HG02885 (cell line): Measurements from ENCODE around the gene ZDHHC16.
"Not testable (repeated sequence)": the region's sequence is repeated elsewhere in the genome, so short reads cannot be mapped to it uniquely, and the experiment has no call there.

Experiments used
- ATAC-seq: cut with Tn5 transposase; IDR thresholded peaks from one replicate; pipeline ENCODE4 v1.9.1; 2021; ENCODE audit warnings: mild to moderate bottlenecking; ENCODE audit not compliant: unreplicated experiment, poor library complexity

Gene ZDHHC16

DNA sequence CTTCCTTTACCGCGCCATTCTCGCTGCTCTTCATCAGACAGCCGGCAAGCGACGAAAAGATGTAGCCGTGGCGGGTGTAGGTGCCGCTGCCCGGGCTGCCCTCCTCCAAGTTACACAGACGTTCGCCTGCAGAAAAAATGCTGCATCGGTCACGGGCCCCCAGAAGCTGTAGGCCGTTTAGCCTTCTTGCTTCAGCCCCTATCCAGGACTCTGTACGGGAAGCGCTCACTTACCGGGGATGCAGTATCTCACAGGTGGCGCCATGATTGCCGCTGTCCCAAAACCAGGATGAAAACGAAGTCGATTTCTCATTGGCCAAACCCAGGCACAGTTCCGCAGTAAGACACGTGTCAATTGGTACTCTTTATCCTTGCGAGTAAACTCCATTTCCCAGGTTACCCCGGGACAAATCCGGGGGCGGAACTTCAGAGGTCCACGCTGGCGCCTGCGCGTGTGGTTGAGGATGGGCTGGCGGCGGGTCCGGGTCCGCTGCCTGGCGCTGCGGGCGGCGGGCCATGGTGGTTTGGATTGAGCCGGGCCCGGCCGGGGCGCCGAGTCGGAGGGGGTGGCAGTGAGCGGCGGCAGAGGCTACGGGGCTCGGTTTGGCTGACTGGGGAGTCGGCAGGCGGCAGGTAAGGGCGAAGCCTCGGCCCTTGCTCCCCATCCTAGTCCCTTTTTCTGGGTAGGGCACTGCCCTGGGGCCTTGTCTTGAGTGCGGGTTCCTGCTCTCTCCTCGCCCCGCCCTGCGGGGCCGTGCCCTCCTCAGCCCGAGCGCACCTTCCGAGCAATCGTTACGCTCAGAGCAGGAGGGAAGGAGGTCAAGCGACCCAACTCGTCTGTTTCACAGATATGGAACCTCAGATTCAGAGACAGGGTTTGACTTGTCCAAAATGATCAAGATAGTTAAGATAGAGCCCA, at the start of gene ZDHHC16, which contains the start of gene EXOSC1:
TSS of gene ZDHHC16 (plus strand) at position 454 of the 918 bp plus-strand sequence. CDS start 5,501 bp downstream, outside the sequence.
TSS of gene EXOSC1 (minus strand) at position 285 of the 918 bp plus-strand sequence. CDS start at position 264, 21 bp downstream.
- ATAC-seq = peak; percentile 95

DNA sequence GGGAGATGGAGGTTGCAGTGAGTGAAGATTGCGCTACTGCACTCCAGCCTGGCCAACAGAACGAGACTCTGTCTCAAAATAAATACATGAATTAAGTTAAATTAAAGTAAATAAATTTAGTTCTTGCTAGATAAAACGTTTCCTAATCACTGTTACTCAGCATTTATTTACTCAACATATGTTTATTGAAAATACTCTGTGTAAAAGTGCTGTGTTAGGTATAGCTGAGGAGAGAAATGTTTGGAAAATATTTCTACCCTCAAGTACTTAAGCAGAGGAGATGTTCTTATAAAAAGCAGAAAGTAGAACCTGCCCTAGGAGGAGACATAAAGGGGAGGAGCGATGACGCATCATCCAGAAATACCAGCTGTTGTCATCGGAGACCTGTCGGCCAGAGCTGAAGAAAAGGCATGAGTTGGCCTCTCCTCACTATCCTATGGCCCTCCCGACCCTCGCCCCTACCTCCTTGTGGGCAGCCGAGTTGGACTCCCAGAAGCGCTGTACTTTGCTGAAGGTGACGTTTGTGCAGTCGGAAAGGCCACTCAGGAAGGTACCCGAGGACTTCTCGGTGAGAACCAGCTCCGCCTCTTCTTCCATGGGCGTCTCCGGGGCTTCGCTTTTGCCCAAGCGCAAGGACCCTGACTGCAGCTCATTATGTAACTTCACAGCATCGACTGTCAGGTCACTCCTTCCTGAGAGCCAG, 46.0 kb upstream of the ZDHHC16 start:
- ATAC-seq = peak; percentile 44

DNA sequence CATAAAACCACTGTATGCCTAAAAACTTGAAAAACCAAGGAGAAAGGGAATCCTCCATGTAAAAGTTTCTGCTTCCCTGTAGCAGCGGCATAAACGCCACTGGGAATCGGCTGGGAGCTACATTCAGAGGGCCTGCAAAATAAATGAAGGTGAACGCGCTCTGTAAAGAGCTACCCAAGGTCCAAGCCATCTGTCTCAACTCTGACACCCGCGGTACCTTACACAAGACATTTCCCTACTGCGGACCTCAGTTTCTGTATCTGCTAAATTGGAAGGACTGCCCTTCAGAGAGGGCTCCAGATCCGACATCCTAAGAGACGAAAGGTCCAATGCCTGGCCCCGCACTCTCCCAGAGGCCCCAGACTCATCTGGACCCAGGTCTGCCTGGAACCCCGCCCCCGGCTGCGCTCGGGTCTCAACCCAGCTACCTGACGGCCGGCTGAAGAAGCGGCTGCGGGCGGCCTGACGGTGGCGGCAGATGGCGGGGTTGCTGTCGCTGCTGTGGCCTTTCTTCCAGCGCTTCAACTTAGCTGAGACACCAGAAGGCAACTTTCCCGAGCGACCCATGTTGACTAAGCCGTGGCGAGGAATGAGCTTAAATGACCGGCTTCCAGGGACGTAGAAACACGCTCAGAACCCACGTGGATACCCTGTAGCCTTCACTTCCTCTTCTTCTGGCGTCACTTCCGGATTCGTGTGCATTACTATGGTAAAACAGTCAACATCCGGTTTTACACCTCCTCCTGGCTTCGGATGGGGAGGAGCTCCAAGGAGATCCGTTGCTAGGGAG, 45.1 kb upstream of the ZDHHC16 start, which contains the start of gene RRP12:
TSS of gene RRP12 (minus strand) at position 676 of the 790 bp plus-strand sequence. CDS start at position 567, 109 bp downstream.
- peak; percentile 95 for ATAC-seq

DNA sequence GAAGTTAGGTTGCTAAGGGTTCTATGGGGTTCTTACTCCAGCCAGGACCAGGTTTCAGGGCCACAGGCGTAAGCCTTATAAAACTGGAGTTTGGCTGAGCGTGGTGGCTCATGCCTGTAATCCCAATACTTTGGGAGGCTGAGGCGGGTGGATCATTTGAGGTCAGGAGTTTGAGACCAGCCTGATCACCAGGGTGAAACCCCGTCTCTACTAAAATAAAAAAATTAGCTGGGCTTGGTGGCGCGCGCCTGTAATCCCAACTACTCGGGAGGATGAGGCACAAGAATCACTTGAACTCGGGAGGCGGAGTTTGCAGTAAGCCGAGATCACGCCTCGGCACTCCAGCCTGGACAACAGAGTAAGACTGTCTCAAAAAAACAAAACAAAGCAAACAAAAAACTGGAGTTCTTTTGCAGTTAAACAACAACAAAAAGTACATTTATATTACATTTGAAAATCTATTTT, 44.5 kb upstream of the ZDHHC16 start:
- no peak for ATAC-seq

DNA sequence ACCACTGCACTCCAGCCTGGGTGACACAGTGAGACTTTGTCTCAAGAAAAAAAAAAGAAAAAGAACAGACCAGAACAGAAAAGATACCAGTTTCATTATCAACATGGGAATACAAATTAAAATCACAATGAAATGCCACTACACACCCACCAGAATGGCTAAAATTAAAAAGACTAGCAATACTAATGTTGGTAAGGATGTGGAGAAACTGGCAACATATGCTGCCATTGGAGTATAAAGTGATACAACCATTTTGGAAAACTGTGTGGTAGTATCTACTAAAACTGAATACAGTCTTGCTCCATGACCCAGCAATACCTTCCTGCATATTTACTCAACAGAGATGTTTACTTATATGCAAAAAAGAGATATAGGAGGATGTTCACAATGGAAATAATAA, 41.9 kb upstream of the ZDHHC16 start:
- no peak for ATAC-seq

DNA sequence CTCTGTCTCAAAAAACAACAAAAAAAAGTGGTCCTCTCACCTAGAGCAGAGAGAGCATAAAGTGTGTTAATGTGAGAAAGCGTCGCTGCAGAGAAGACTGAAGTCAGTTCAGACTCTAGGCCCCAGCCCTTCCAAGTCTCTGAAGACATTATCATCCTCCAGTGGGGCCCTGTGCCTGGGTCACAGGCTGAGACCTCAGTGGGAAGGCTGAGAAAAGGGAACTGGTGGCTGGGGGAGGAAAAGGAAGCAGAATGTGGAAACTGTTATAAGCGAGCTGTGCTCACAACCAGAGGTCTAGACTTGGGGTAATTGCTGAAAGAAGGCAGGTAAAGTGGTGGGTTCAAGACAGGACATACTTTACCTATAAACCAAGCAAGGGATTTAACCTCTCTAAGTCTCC, 39.9 kb upstream of the ZDHHC16 start:
- no peak for ATAC-seq

DNA sequence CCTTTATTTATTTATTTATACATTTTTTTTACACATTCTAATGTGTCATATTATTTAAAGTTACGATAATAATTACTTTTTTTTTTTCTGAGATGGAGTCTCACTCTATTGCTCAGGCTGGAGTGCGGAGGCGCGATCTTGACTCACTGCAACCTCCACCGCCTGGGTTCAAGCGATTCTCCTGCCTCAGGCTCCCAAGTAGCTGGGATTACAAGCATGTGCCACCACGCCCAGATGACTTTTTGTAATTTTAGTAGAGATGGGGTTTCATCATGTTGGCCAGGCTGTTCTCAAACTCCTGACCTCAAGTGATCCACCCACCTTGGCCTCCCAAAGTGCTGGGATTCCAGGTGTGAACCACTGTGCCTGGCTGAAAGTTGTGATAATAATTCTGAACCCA, 39.5 kb upstream of the ZDHHC16 start:
- not testable (repeated sequence) for ATAC-seq

DNA sequence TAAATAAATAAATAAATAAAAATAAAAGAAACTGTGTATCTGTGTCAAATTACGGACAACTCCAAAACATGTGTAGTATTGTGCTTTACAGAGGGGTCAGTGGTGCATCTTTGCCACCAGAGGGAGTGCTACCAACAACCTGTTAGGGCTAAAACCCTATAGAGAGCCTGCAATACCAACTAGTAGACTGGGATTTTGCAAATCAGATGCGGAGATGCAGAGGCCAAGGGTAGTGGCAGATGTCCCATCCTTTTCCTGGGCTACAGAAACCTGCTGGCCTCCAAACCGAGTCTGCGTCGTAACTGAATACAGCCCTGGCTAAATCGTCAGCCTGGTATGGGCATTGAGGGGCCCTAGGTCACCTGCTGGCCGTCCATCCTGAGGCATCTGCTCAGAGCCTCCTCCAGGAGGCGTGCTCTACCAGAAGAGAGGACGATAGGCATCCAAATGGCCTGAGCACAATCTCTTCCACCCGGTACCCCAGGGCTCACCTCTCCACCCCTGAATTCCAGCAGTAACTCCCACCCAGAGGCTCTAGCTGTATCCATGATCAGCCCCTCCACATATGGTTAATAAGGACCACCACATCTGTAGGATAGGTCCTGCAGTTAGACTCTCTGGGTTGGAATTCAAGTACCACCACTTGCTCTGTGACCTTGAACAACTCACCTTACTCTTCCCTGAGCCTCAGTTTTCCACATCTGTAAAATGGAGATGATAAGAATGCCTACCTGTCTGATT, 38.6 kb upstream of the ZDHHC16 start:
- ATAC-seq = peak; percentile 93

DNA sequence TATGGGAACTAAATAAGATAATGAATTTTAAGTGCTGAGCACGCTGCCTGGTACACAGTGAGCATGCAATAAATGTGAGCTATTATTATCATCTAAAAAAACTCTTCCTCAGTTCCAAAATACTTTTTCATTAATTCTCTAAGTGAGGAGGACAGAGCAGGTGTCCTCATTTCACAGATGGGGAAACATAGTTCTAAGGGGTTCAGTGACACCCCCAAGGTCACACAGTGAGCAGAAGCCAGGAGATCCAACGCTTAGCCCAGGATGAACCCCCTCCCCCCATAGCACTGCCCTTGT, 38.1 kb upstream of the ZDHHC16 start:
- no peak for ATAC-seq

DNA sequence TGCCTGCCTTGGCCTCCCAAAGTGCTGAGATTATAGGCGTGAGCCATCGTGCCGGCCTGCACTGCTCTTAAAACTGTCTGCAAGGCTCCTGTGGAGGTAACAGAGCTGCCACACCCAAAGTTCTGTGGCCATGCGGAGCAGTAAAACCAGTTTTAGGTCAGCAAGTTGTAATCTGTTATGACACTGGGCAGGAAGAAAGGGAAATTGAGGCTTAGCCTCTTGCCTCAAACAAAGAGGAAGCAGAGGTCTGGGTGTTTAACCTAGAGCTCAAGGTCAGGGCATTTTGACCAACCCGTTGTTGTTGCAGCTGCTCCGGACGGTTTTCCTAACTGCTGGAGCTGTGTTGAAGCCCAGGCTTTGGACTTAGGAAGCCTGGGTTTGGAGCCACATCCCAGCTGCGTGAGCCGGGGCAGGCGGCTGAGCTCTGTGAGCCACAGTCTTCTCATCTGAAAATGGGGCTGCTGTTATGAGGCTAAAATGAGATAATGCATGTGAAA, 37.4 kb upstream of the ZDHHC16 start:
- ATAC-seq = no peak

DNA sequence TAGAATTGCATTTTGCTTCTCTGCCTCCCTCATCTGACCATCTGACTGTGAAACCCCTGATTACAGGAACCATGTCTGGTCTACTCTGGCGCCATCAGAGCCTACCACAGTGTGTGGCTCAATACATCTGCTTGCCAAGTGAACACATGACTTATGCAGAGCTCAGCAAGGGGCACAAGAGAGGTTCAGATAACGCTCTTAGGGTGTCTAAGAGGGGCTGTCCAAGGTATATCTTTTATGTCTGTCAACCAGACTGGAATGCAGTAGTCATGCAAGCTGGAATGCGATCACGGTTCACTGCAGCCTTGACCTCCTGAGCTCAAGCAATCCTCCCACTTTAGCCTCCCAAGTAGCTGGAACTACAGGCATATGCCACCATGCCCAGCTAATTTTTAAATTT, 34.6 kb upstream of the ZDHHC16 start:
- ATAC-seq = no peak

DNA sequence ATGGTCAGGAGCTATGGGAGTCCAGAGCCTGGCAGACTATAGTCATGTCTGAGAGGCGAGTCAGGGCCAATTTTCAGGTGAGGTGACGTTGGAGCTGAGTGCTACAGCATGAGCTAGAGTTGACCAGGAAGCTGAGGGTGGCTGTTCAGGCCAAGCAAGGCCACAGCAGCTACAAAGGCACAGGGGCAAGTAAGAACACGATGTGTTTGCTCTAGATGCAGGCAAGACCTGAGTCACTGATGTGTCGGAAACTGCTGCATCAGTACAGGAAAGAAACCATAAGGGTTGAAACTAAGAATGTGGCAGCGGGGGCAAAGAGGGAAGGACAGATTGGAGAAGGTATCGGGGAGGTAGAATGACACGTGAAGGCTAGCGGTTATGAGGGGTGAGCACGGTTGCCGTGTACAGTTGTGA, 33.1 kb upstream of the ZDHHC16 start:
- ATAC-seq = no peak

DNA sequence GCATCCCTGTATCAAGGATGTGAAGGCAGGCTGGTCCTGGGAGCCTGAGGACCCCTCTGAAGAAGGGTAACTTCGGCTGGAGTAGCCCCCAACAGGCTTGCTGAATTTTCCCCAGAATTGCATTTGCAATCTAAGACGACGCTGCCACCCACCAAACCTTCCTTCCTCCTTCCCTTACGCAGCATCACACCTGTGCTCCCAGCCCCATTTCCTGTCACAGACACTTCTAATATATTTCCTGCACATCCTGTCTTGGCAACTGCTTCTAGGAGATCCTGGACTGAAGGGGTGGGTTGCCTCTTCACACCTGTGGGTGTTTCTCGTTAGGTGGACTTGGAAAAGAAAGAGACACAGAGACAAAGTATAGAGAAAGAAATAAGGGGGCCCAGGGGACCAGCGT, 29.4 kb upstream of the ZDHHC16 start:
- ATAC-seq = no peak

DNA sequence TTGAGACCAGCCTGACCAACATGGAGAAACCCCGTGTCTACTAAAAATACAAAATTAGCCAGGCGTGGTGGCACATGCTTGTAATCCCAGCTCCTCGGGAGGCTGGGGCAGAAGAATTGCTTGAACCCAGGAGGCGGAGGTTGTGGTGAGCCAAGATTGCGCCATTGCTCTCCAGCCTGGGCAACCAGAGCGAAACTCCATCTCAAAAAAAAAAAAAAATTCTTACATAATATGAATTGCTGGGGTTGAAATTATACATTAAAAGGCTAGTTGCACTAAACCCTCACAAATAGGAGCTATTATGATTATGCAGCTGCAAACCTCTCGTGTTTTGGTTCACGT, 22.2 kb upstream of the ZDHHC16 start:
- ATAC-seq = not testable (repeated sequence)

DNA sequence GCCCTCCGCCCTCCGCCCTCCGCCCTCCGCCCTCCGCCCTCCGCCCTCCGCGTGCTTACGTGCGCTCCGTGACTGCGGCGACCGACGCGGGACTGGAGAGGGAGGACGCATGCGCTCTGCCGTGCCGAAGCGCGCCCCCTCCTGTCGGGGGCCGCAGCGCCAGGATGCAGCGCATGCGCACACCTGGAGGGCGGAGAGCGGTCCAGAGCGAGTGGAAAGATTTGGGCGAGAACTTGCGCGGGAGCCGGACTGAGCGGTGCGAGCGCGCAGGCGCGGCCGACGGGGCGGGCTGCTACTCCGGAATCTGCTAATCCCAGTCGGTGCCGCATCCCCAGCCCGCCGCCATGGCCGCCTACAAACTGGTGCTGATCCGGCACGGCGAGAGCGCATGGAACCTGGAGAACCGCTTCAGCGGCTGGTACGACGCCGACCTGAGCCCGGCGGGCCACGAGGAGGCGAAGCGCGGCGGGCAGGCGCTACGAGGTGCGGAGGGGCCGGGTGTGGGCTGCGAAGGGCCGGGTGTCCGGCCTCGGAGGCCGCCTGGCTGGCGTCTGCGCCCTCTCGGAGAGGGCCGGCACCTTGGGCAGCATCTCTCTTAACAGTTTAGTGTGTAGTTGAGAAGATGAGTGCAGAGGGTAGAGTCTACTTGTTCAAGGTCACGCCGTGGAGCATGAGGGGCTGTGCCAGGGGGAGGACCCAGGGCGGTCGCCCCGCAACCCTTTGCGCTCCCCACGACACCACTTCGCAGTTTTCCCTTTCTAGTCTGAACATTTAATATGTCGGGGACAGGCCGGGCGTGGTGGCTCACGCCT, 19.8 kb upstream of the ZDHHC16 start, which contains the start of gene PGAM1:
TSS of gene PGAM1 (plus strand) at position 228 of the 812 bp plus-strand sequence. CDS start at position 345, 117 bp downstream.
- peak; percentile 82 for ATAC-seq

DNA sequence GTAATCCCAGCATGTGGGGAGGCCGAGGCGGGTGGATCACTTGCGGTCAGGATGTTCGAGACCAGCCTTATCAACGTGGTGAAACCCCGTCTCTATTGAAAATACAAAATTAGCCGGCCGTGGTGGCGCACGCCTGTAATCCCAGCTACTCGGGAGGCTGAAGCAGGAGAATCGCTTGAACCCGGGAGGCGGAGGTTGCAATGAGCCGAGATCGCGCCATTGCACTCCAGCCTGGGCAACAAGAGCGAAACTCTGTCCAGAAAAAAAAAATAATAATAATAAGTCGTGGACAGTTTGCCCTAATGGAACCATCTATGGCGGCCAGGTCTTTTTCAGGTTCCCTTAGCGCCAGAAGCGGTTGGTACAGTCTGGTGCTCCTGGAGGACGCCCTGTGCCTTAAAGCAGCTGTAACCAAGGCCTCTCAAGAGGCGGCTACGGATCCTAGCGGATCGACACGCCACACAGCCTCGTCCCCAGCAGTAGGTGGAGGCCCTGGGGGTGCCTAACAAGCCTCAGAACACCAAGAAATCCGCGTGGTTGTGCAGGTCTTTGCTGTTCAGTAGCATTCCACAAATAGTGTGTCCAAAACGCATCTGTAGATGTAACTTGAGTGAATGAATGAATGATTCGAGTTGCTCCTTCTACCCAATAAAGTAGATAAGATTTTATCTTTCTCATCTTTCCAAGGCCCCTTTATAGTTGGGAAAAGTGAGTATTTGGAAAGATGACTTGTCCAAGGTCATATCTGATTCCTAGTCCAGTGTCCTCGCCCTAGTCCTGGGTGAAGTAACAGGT, 19.0 kb upstream of the ZDHHC16 start:
- ATAC-seq = no peak

DNA sequence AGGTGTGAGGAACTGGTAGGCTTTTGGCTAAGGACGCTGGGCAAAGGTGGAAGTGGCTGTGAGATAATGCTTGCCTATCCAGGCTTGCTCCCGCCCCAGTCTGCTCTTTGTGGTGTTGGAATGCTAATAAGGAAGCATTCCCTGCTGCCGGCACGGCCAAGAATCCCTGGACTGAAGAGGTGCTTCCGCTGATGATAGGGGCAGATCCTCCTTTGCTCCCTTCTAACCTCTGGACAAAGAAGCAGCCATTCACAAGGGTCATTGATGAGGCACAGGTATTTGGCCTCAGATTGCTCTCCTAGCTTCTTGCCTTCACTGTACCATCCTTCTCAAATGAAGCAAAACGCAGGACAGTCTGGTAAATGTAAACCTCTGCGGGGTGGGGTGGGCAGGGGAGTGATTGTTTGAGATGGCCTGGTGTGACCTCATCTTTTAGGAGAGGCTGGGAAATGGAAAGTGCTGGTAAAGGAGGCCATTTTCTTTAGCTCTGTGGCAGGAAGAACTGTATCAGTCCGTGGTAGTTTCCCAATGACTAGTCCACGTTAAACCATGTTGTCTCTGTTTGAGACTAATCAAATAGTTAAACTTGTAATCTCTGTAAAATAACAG, 18.3 kb upstream of the ZDHHC16 start:
- ATAC-seq = no peak

DNA sequence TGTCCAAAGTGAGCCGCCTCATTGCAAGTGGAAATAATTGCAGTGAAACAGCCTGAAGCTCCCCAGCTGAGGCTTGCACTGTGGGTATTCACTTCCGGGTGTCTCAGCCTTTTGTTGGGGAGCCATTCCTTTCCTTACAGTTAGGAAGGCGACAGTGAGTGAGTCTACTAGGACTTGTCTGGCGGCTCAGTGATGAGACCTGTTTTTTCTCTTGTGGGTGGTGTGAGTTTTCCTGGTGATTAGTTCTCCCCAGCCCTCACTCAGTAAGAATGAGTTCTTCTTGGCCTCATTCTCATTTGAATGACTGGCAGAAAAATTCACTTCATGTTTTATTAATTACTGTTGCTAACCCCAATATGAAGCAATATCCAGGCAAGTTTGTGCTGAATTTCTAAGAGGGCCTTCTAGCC, 17.4 kb upstream of the ZDHHC16 start:
- no peak for ATAC-seq
